GM19468 (cell line): ENCODE results near the gene ANKH.

Experiments used
- ATAC-seq: cut with Tn5 transposase; IDR thresholded peaks from one replicate; pipeline ENCODE4 v1.9.1; 2021; ENCODE audit warnings: mild to moderate bottlenecking, moderate library complexity, moderate number of reproducible peaks; ENCODE audit not compliant: unreplicated experiment; ENCODE audit errors: extremely low read depth

ANKH gene

DNA sequence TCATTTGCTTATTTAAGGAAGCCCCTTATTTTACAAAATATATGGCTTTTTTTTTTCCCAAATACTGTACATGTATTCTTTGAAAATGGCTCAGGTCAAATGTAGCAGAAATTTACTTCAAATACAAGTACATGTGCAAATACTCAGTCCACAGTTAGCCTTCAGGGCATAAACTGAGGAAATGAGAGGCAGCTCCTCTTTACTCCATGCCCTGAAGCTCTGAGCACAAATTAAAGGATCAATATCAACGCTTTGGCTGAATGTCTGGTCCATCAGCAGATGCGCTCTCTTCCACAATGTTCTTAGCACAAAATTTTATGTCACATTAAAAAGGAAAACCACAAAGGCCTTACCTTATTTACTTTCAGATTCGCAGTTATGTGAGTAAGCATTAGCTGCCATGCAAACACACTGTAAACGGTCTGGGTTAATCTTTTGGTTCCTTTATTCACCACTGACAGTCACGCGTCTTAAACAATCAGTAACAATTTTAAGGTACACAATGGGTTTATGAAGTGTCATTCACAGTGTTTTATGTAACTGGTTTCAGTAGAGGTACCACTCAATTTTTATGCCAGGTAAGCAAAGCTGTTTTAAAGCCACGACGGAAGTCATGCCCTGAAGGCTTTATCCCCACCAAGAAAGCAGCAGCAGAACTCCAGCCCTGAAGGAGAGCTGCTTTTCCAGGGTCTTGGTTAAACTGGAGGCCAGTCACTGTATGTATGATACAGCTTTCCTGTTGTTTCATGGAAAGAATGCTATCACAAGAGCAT lies 103.7 kb downstream of the ANKH start:
- peak; percentile 72 for ATAC-seq

- no peak for ATAC-seq
Observed at GRCh38 chr5:14767053-14767452, 104.5 kb downstream of the ANKH start.

GRCh38 chr5:14766584-14766983 lies 105.0 kb downstream of the ANKH start:
- ATAC-seq = no peak

DNA sequence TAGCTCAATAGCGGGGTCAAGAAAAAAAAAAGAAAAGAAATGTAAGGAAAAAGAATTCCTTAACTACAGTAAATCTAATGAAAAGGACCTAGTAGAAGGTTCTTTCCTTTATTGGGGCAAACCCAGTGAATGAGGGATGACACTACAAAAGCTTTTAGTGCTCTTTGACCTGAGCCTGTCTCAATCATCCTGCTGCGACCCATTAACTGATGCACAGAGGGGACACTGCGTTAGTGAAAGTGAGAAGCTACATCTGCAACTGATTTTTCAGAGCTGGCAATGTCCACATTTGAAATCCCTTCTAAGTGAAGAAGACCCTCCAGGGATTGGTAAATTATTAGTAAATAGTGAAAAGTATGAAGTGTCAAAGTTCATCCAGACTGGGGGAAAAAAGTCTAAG lies 106.0 kb downstream of the ANKH start:
- ATAC-seq = no peak

- ATAC-seq = no peak
Observed at GRCh38 chr5:14762549-14763216, 108.9 kb downstream of the ANKH start.

GRCh38 chr5:14760548-14761002 lies 111.0 kb downstream of the ANKH start:
- ATAC-seq = no peak

- no peak for ATAC-seq
Observed at GRCh38 chr5:14759744-14760547, 111.6 kb downstream of the ANKH start.

- ATAC-seq = no peak
Observed at GRCh38 chr5:14757850-14758249, 113.7 kb downstream of the ANKH start.

GRCh38 chr5:14756478-14756877 lies 115.1 kb downstream of the ANKH start:
- no peak for ATAC-seq

GRCh38 chr5:14753947-14754346 lies 117.6 kb downstream of the ANKH start:
- no peak for ATAC-seq

- ATAC-seq = no peak
Observed at GRCh38 chr5:14753292-14753691, 118.3 kb downstream of the ANKH start.

GRCh38 chr5:14752497-14753071 lies 119.0 kb downstream of the ANKH start:
- ATAC-seq = no peak

DNA sequence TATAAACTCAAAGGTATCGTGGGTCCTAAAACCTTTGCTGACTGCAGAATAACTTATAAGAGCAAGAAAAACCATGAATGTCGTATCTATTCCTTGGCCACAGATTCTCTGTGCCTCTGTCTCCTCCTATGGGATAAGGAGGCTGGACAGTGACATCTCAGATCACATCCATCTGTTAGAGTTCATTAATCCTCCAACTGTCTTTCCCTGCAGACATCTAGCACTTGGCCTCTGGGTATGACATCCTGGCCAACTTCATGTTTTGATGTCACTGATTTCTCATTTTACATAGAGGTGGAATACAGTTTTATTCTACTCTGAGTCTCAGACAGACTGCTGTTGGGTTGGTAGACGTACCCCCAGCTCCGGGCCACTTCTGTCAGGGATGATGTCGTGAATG lies 120.9 kb downstream of the ANKH start:
- ATAC-seq = no peak

GRCh38 chr5:14749579-14750101 lies 121.9 kb downstream of the ANKH start:
- ATAC-seq = no peak

DNA sequence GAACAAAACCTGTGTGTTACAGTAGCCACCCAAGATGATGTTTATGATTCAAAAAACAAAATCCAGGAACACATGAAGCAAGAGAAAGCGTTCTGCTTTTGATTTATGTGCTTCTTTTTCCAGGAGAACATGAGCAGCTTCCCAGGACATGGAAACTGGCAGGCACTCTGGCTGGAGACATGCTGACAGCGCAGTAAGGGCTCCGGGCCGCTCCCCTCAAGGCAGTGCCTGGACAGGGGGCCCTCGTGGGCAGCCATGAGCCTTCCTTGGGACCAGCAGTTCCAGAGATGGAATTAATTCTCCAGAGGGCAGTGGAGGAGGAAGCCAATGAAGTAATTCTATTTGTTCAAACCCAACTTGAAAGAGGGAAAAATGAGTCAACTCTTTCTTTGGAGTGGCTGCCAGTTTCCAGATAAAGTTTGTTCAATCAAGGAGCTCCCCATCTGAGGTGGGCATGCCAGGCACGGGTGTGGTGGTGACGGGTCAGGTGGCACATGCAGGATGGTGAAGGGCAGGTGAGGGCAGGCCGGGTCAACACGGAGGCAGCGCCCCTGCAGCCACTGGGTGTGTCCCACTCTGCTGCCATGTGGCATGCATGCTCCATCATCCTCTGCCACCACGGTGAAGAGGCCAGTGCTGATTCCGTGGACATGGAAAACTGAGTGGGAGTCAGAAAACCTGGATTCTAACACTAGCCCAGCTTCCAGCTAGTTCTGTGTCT lies 123.2 kb downstream of the ANKH start:
- no peak for ATAC-seq

DNA sequence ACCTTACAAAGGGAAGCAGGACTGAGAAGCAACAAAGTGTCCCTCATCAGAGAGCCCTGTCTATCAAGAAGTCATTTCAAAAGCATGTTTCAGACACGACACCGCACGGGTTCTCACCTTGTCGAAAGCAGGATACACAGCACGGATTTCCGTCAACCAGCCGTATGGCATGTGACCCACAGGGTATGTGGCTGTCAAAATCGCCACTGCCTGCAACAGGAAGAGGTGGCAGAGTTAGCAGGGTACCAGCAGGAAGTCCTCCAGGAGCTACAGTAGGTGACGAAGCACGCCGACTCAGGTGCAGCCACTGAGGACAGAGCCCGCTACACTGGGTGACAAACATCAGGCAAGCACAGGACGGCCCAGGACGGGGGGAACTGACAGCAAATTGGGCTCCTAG lies 125.8 kb downstream of the ANKH start:
- ATAC-seq = no peak

GRCh38 chr5:14745188-14745563 lies 126.4 kb downstream of the ANKH start:
- no peak for ATAC-seq

DNA sequence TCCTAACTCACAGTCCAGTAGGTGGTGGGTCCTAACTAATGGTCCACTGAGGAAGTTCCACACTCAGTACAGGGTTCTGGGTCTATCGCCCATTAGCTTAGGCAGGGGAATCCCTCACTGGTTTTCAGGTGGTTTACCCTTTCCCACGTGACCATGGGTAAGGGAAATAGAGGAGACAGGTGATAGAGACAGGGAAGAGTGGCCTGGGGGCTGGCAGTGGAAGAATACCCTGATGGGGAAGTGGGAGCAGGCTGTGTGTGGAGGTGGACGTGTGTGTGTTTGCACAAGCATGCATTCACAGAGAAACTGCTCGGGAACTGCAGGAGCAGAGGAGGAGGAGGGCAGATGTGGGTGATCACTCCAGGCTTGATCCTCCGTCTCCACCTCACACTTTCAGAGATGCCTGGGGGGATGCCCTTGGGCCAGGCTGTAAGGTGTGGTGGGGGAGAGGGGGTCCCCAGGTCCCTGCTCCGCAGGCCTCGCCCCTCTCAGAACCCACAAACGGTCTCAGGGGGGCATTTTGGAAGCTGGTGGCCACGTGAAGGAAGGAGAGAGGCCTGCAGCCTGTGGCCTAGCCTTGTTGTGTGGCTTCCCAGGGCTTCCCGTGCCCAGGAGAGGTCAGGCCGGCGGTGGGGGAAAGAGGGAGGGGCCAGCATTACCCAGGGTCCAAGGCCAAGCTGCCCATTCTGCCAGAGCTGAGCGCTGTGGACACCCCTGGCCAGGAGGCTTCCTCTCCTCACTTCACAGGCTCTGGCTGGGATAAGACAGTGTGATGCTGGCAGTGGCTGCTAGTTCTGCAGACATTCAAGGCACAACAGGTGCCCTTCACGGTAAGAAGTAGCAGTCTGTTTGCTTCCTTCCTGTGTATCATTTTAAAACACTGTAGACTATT lies 127.0 kb downstream of the ANKH start:
- ATAC-seq = no peak
